ENCODE measurements around the gene ENTHD1.

ENTHD1 gene, protein sequence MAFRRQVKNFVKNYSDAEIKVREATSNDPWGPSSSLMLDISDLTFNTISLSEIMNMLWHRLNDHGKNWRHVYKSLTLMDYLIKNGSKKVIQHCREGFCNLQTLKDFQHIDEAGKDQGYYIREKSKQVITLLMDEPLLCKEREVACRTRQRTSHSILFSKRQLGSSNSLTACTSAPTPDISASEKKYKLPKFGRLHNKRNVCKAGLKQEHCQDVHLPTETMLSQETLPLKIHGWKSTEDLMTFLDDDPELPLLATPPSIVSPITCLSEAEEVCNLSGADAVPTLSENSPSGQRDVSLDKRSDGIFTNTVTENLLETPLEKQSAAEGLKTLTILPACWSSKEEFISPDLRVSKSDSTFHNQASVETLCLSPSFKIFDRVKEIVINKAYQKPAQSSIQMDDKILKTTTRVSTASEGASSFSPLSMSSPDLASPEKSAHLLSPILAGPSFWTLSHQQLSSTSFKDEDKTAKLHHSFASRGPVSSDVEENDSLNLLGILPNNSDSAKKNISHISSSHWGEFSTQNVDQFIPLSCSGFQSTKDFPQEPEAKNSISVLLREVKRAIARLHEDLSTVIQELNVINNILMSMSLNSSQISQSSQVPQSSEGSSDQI

GRCh38 chr22:39893526-39893925 lies at the start of gene ENTHD1:
Gene ENTHD1, minus strand, starts transcription at chr22:39893760. Its CDS starts 6,012 bp downstream, at chr22:39887748.
- TF ChIP-seq, protein P1, sequence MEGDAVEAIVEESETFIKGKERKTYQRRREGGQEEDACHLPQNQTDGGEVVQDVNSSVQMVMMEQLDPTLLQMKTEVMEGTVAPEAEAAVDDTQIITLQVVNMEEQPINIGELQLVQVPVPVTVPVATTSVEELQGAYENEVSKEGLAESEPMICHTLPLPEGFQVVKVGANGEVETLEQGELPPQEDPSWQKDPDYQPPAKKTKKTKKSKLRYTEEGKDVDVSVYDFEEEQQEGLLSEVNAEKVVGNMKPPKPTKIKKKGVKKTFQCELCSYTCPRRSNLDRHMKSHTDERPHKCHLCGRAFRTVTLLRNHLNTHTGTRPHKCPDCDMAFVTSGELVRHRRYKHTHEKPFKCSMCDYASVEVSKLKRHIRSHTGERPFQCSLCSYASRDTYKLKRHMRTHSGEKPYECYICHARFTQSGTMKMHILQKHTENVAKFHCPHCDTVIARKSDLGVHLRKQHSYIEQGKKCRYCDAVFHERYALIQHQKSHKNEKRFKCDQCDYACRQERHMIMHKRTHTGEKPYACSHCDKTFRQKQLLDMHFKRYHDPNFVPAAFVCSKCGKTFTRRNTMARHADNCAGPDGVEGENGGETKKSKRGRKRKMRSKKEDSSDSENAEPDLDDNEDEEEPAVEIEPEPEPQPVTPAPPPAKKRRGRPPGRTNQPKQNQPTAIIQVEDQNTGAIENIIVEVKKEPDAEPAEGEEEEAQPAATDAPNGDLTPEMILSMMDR (IDR thresholded peaks at IDR 0.05; ENCODE audit: low read depth, low read length), result no peak
- no peak for DNase-seq (ENCODE audit: extremely low read depth, low read depth)

- TF ChIP-seq, protein P1 (IDR thresholded peaks at IDR 0.05; ENCODE audit: low read depth, low read length), result no peak
- DNase-seq (ENCODE audit: extremely low read depth, low read depth), result no peak
Observed at GRCh38 chr22:39943337-39943736, 49.8 kb upstream of the ENTHD1 start.

DNA sequence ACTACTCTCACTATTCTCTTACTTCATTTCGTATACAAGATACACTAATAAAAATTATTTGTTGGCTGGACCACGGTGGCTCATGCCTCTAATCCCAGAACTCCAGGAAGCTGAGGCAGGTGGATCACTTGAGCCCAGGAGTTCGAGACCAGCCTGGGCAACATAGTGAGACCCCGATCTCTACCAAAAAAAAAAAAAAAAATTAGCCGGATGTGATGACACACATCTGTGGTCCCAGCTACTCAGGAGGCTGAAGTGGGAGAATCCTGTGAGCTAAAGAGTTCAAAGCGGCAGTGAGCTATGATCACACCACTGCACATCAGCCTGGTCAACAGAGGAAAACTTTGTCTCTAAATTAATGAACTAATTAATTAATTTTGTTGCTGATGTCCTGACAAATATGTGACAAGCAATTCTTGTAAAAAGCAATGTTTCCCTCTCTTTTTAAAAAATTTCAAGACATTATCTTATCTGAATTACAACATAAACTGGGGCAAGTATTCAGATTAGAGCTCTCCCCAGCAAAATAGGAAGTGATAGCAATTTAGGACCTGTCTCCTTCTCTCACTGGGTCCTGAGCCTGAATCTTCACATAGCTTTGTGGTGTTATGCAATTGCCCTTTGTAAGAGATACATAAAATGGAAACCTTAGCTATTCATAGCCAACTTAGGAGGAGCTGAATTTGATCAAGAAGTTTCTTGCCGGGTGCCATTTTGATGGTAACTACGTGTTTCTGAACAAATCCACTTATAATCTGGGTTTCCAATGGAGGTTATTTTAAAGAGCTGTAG lies 49.1 kb upstream of the ENTHD1 start:
- DNase-seq (ENCODE audit: extremely low read depth, low read depth), result no peak
- TF ChIP-seq, protein P1 (IDR thresholded peaks at IDR 0.05; ENCODE audit: low read depth, low read length), result no peak

GRCh38 chr22:39941601-39942000 lies 48.0 kb upstream of the ENTHD1 start:
- TF ChIP-seq, protein P1 (IDR thresholded peaks at IDR 0.05; ENCODE audit: low read depth, low read length), result no peak
- DNase-seq (ENCODE audit: extremely low read depth, low read depth), result no peak

DNA sequence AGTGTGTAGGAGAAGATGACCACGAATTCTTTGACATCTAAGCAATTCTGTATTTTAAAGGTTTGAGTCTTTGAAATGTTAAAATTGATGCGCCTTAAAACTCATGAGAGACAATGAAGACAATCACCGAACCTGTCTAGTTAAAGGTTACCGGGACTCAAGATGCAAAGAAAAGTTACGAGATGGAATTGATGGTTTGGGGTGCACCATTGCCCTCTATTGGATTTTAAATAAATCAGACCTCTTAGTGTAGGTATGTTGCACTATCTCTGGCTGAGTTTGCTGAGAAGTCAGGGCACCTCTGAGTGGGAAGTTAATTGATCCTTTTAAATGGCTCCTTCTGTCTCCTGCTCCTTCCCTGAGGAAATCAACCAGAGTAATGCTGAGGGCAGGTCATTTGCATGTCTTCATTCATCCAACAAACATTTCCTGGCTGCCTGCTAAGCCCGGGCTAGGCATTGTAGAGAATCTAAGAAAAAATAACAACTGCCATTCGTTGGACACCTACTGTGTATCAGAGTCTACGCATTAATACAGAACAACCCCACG lies 47.3 kb upstream of the ENTHD1 start:
- TF ChIP-seq, protein P1 (IDR thresholded peaks at IDR 0.05; ENCODE audit: low read depth, low read length), result no peak
- no peak for DNase-seq (ENCODE audit: extremely low read depth, low read depth)

GRCh38 chr22:39939830-39940229 lies 46.3 kb upstream of the ENTHD1 start:
- TF ChIP-seq, protein P1 (IDR thresholded peaks at IDR 0.05; ENCODE audit: low read depth, low read length), result no peak
- no peak for DNase-seq (ENCODE audit: extremely low read depth, low read depth)

All from AG09319 (cell line).